HG02759 (cell line): ENCODE data around the gene TIAL1.
A peak's percentile ranks its signal among the peaks of the same experiment; 100 is the strongest.
"Not testable (repeated sequence)": the region's sequence is repeated elsewhere in the genome, so short reads cannot be mapped to it uniquely, and the experiment has no call there.

Source experiments
- ATAC-seq: cut with Tn5 transposase; IDR thresholded peaks from one replicate; pipeline ENCODE4 v1.9.1; 2021; ENCODE audit warnings: mild to moderate bottlenecking, moderate library complexity; ENCODE audit not compliant: unreplicated experiment

TIAL1 gene

DNA sequence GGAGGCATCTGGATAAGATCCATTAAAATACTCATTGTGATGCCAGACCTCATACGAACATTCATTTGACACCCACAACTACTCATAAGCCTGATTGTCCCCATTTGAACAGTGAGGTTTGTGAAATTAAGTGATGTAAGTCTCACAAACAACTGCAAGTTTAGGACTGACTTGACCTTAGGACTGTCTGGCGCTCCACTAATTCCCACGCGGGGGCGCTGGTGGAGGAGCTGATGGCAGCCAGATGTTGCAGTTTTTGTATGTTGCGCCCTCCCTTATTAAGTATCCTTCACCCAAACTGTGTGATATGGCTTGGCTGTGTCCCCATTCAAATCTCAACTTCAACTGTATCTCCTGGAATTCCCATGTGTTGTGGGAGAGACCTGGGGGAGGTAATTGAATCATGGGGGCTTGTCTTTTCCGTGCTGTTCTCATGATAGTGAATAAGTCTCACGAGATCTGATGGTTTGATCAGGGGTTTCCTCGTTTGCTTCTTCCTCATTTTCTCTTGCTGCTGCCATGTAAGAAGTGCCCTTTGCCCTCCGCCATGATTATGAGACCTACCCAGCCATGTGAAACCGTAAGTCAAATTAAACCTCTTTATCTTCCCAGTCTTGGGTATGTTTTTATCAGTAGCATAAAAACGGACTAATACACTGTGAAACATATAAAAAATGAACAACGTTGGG is 20.3 kb upstream of the TIAL1 start:
- no peak for ATAC-seq

DNA sequence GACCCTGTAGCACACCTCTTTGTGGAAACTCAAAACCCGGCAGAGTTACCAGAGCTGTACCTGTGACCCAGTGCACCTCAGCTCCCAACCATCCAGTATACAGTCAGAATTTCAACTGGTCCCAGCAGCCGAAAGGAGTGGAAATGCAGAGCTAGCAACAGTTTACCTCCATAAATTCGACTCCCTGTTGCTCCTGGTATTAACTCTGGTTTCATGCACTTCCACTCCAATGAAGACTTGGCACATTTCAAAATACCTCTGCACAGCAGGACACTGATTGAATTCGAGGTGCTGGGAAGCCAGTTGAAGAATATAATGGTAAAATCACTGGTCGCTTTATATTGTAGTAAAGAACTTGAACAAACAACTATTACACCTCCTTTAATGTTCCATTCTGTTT is 17.9 kb upstream of the TIAL1 start:
- ATAC-seq, result no peak

DNA sequence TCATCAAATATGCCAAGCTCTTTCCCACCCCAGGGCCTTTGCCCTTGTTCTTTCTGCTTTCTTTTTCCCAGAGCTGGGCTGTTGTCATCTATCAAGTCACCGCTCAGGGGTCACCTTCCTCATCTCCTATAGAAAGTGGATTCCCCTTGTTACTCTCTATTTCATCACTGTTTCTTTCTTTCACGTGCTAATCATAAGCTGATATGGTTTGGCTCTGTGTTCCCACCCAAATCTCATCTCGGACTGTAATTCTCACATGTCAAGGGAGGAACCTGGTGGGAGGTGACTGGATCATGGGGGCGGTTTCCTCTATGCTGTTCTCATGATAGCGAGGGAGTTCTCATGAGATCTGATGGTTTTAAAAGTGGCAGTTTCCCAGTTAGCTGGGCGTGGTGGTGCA is 17.0 kb upstream of the TIAL1 start:
- no peak for ATAC-seq

DNA sequence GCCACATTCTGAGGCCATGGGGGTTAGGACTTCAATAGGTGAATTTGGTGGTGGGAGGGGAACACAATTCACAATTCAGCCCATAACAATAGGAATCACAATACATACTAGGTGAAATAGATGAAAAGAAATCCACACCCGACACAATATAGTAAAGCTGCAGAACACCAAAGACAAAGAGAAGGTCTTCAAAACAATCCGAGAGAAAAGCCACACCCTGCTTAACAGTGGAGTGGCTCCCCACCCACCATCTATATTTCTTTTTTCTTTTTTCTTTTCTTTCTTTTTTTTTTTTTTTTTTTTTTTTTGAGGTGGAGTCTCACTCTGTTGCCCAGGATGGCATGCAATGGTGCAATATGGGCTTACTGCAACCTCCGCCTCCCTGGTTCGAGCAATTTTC is 14.7 kb upstream of the TIAL1 start:
- ATAC-seq, result no peak

DNA sequence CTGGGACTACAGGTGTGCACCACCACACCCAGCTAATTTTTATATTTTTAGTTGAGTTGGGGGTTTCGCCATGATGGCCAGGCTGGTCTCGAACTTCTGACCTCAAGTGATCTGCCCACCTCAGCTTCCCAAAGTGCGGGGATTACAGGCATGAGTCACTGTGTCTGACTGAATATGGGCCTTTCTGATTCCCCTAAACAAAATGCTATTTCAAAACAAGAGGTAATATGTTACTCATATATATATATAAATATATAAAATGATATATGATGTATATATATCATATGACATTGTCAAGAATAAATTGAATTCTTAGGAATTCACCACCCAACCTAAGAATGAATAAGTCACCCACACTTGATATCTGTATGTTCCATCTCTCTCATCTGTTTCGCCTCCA is 12.8 kb upstream of the TIAL1 start:
- ATAC-seq, result no peak

DNA sequence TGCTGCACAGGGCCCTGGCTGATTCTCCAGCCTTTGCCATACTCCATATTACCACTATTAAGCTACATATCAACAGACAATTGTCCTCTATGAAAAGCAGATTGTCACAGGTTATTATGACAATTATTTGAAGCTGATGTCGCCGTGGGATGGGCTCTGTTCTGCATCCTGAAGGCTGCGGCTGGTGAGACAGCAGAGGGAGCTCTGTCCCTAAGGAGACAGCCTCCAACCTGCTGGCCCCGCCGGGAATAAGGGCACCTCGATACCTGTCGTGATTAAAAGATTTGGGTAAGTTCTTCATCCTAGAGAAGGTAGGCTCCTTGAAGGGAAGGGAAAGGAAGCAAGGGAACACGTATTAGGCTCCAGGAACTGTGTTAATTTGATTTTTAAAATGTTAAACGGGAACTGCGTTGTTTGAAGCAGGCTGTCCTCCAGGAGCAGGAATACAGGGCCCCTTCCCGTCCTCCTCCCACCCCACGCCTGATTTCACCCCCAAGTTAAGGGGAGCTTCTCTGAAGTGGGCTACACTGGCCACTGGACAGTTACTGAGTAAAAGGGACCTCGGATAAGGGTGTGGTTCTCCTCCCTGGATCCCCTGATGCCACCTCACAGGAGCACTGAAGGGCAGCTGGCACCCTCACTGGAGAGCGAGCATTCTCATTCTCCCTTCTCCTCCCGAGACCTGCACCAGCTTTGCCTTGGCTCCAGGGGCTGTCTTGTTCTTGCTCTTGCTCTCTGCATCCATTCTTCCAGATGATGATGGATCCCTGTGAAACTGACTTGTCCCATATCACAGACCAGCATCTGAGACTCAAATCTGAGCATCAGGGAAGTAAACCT is 11.8 kb upstream of the TIAL1 start:
- ATAC-seq, result no peak

DNA sequence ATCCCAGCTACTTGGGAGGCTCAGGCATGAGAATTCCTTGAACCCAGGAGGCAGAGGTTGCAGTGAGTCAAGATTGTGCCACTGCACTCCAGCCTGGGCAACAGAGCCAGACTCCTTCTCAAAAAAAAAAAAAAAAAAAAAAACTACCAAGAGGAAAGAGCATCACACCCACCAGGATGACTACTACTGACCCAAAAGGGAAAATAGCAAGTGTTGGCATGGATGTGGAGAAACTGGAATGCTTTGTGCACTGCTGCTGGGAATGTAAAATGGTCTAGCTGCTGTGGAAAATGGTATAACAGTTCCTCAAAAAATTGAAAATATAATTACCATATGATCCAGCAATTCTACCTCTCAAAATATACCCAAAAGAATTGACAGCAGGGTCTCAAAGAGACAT is 7.7 kb upstream of the TIAL1 start:
- no peak for ATAC-seq

DNA sequence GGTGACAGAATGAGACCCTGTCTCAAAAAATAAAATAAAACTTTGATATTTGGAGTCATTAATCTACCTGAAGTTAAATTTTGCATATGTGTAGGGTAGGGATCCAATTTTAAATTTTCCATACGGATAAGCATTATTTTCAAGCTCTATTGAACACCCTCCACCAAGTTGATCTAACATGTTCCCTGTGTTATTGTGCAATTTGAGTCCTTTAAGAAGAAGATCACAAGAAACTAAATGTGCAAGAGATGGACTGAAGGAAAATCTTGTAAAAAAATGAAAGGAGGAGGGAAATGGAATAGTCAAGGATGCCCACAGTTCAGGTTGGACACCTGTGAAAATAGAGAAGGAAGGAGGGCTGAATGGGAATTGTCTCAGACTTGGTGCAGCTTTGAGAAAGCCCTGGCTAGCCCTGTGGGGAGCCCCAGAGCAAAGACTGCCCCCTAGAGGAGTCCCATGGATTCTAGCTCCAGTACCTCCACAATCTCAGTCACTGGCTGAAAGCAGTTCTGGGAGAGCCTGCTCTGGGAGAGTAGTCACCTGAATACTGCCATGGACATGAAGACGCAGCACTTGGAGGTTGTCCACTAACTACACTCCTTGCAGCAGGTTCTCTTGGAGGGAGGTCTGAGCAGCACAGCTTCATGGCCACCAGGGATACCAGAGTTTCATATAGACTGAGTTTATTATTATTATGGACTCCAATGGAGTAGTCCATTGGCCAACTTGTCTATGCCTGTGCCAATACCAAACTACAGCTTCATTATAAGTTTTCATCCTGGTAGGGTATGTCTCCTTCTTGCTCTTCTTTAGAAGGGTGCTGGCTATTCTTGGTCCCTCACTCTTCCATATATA is 5.7 kb upstream of the TIAL1 start:
- no peak for ATAC-seq

DNA sequence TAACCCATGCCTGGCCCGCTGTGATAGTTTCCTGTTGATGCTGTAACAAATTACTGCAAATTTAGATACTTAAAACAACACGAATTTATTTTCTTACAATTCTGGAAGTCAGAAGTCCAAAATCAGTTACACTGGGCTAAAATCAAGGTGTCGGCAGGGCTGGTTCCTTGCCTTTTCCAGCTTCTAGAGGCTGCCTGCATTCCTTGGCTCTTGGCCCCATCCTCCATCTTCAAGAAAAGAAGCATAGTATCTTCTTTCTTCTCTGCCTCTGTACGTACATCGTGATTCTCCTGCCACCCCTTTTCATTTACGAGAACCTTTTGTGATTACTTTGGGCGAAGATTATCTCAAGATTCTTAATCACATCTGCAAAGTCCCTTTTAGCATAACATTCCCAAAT is 1.6 kb upstream of the TIAL1 start:
- ATAC-seq, result no peak

DNA sequence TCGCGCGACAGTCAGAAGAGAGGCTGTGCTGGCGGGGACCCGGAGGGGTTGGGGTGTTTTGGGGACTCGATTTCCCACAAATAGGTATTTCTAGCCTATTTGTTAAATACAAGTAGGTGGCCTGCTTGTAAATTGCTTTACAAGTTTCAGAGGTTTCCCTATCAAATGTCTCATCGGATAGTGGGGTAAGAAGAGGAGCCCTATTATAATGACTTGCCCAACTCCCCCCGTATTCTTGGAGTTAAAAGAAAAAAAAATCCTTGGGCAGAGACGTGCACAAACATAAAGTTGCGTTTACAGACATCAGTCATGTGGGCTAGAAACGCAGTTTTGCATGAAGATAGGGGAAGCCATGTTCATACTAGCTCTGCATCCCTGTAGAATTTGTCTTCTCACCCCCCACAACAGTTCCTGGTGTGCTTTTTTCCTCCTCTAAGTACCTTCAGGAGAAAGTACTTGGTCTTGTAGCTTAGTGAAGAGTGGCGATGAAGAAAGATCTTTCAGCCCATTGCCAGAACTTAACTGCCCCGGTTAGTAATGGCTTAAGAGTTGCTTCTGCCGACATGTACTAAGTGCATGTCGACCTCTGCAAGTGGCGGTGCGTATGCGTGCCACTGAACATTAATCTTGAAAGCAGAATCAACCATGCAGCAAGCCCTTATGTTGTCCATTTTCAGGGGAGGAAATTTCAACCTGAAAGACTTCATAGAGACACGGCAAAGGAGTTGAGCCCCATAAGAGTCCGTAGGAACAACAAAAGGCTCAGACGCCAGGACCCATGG is 832 bp upstream of the TIAL1 start:
- no peak for ATAC-seq

DNA sequence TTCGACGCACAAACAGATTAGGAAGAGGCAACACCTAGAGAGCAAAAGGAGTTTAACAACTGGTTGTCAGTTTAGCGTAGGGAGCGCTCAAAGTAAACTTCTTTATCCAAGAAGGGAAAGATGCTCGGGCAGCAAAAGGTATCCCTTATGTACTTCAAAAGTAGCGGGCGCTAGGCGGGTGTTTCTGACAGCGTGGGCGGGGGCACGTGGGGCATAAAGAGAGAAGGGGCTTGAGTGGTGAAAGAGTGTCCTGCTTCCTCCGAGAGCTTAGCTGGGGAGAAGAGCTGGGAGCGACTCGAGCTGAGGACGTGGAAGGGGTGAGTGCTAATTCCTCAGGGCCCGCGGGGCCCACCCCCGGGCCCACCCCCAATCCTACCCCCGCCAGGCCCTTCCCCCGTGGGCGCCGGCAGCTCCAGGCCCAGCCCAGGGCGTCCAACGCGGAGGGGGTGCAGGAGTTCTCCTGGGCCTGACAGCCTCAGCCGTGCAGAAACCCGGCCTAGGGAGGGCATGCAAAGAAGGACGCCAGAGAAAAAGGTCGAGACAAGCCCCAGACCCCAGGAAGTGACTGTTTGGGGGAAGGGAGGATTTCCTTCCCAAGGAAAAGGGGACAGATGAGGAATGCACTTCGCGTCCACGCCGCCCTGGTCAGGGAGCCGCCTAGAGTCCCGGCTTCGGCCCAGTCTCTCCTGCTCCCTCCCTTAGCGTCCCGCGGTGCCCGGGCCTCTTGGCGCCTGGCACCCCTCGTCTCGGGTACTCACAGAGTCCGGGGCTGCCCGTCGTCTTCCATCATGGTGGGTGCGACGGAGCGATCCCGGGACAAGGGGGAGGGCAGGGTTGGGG is 868 bp downstream of the TIAL1 start:
- peak; percentile 12 for ATAC-seq

DNA sequence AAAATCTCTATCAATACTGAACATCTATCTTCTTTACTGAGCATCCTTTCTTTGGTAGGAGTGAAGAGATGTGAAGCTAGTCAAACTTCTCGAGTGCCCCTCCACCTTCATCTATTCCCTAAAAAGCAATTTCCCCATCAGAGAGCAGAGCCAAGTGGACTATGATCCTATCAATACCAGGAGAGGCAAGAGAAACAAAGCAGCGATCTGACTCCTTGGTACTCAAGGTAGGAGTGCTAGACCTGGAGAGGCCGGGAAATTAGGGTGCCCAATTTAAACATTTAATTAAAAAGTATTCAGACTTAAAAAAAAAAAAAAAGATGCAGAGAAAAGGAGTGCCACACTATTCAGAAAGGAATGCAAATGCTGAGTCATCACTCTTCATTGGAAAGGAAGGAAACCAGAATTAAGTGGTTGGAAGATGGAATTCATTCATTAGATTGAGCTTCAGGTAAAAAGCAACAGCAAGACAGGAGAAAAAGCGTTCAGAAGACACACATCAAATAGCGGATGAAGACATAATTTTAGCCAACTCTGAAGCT is 1.6 kb downstream of the TIAL1 start:
- no peak for ATAC-seq

DNA sequence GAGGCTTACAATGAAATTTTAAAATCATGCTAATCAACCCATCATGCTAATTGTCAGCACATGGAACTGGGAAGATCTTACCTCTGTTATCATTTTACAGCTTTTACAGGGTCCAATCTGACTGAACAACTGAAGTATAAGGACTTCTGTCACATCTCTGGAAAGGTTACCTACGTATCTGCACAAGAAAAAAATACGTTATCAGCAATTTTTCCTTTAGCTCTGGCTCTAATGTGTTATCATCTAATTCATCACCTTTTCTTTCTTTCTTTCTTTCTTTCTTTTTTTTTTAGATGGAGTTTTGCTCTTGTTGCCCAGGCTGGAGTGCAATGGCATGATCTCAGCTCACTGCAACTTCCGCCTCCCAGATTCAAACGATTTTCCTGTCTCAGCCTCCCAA is 8.7 kb downstream of the TIAL1 start:
- ATAC-seq, result no peak

DNA sequence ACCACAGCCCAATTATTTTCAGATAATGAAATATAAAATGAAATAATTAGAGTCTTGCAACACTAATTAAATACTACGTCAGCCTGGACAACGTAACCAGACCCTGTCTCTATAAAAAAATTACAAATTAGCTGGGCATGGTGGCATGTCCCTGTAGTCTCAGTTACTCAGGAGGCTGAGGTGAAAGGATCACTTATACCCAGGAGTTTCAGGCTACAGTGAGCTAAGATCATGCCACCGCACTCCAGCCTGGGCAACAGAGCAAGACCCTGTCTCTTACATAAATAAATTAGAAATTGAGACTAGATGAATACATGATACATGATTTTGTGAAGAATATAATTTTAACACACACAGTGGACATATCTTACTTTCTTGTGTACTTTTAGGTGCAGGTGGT is 18.4 kb downstream of the TIAL1 start:
- no peak for ATAC-seq

DNA sequence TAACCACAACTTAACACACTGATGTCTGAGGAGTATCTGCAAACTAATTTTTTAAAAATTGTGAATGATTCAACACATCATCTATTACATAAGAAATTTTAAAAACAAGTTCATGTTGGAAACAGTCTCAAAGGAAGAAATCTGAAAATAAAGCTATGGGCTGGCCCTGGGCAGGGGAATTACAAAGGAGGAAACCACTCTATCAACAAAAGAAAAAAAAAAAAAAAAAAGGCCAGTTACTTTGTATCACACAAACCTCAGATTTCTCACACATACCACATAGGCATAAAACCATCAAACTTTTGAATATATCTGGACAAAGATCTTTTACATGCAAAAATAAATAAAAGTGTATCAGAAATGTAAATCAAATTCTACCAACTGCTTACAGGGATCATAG is 20.8 kb downstream of the TIAL1 start:
- no peak for ATAC-seq

DNA sequence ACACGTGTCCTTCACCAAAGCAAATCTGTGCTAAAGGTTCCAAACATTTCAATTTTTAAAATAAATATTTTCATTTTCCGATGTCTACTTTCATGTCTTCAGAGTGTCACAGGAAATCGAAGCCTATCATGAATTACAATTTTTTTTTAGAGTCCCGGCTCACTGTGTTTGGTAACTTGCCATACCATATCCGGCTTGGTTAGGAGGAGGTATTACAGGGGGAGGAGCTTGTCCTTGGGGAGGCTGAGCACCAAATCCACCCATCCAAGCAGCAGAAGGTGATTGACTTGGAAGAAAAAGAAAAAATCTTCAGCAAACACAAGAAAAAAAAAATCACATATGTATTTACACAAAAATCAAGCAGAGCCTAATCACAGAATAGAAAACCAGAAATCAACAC is 21.3 kb downstream of the TIAL1 start:
- no peak for ATAC-seq

DNA sequence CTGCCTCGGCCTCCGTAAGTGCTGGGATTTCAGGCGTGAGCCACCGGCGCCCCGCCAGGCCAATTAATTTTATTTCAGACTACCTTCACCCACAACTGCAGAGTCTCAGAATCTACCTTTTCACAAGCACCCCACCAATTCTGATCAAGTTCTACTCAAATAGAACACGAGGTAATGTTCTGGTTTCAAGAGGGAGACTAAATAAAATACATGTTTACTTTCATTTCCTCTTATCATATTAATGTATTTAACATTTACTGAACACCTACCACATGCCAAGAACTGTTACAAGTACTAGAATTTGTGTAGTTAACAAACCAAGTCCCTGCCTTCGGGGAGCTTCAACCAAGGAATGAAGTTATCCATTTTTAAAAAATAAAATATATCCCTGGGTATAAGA is 28.8 kb downstream of the TIAL1 start:
- no peak for ATAC-seq

DNA sequence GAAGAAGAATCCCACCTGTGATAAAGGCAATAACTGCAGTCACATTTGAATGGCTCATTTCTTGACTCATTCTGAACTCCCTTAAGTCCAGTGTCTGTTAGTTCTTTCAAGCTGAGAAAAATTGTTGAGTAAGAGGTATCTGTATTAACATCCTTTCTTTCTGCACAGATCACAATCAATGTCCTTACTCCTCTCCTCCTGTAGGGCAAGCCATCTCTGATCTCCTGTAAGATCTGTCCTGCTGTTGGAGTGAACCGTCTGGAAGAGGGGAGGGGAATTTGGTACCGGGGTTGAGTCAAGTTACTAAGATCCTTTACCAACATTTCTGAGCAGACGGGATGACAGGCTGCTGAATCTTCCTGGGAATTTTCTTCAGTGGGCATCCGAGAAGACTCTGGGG is 34.7 kb downstream of the TIAL1 start:
- no peak for ATAC-seq

DNA sequence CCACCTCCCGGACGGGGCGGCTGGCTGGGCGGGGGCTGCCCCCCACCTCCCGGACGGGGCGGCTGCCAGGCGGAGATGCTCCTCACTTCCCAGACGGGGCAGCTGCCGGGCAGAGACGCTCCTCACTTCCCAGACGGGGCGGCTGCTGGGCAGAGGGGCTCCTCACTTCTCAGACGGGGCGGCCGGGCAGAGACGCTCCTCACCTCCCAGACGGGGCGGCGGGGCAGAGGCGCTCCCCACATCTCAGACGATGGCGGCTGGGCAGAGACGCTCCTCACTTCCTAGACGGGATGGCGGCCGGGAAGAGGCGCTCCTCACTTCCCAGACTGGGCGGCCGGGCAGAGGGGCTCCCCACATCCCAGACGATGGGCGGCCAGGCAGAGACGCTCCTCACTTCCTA is 37.3 kb downstream of the TIAL1 start:
- ATAC-seq, result not testable (repeated sequence)

DNA sequence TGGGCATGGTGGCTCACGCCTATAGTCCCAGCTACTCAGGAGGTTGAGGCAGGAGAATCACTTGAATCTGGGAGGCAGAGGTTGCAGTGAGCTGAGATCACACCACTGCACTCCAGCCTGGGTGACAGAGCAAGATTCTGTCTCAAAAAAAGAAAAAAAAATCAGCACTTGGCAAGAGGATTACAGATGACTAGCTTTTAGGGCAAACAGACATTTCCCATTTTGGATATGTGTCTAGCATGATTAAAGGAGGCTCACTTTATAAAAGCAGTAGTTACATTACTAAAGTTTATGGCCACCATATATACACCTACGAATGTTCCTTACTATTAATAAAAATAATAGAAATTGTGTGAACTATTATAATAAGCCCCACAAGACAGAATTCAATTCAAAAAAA is 40.7 kb downstream of the TIAL1 start:
- ATAC-seq, result not testable (repeated sequence)
